Aorta (tissue), 5 donors: ENCODE measurements around the gene CABP4. TPM values are rescaled to one million over a fixed set of nuclear protein-coding genes. Genes with fewer than 3 reads are reported as not detected.
"Not testable (repeated sequence)": the region's sequence is repeated elsewhere in the genome, so short reads cannot be mapped to it uniquely, and the experiment has no call there.

Experiments used
- ATAC-seq: fragments of 200-7000 bp; cut with Tn5 transposase; one replicate; pipeline ENCODE4 v1.9.1; 2022; ENCODE audit warnings: moderate library complexity; ENCODE audit not compliant: low FRiP score
- DNase-seq, 2 donors: peaks; one replicate each; pipeline ENCODE4 v3.0.0-alpha.2; 2020
- H3K27ac ChIP-seq, 2 donors: one replicate each; pipeline ENCODE4 v1.5.1; 2013; ENCODE audit warnings: low read length in 2 of 2, mild to moderate bottlenecking in 2 of 2, moderate library complexity in 2 of 2, control low read depth in 1 of 2, inconsistent platforms in 1 of 2, low read depth in 1 of 2
- H3K27me3 ChIP-seq, 2 donors: one replicate each; pipeline ENCODE4 v1.6.1; 2013; ENCODE audit warnings: control low read depth in 1 of 2, low read length in 1 of 2, mild to moderate bottlenecking in 1 of 2, moderate library complexity in 1 of 2; ENCODE audit not compliant: insufficient read depth in 2 of 2, control insufficient read depth in 1 of 2
- H3K36me3 ChIP-seq, 2 donors: one replicate each; pipeline ENCODE4 v1.6.1; 2013; ENCODE audit warnings: control low read depth in 1 of 2, low read length in 1 of 2, mild to moderate bottlenecking in 1 of 2; ENCODE audit not compliant: insufficient read depth in 2 of 2, control insufficient read depth in 1 of 2
- H3K4me1 ChIP-seq, 2 donors: one replicate each; pipeline ENCODE4 v1.6.1; 2013; ENCODE audit warnings: low read length in 2 of 2, control low read depth in 1 of 2, mild to moderate bottlenecking in 1 of 2, moderate library complexity in 1 of 2; ENCODE audit not compliant: insufficient read depth in 2 of 2, control insufficient read depth in 1 of 2
- H3K4me3 ChIP-seq, 2 donors: one replicate each; pipeline ENCODE4 v1.5.1; 2013; ENCODE audit warnings: low read length in 2 of 2, control low read depth in 1 of 2, mild to moderate bottlenecking in 1 of 2
- H3K9me3 ChIP-seq: one replicate; pipeline ENCODE4 v1.6.1; 2013; ENCODE audit warnings: mild to moderate bottlenecking, low read length; ENCODE audit not compliant: control insufficient read depth
- WGBS, 2 donors: extraction: QIAGEN DNeasy Blood & Tissue Kit; methylation state at CpG; one replicate each; pipeline ENCODE4 v1.1.7; 2013; 5-methylcytosine and 5-hydroxymethylcytosine counted together
- intact Hi-C, 2 donors: fragments of 100-400 bp; cut with DNase I; formaldehyde crosslinking; loops; one replicate each; pipeline versions ENCODE4 v1.14.2 to v1.15.0; 2022
- polyA plus RNA-seq, 2 donors: library from polyadenylated mRNA; stranded (reverse); fragments of 200-250 nt; gene quantifications; one replicate each; pipeline ENCODE4 v1.2.3, GENCODE V29; 2013
- total RNA-seq, 2 donors: library from RNA; stranded (reverse); fragmentation: NEBNext Ultra II Directional; extraction: Animal tissue kit (Norgen Biotek cat#: 25700); gene quantifications; one replicate each; pipeline ENCODE4 v1.2.1, GENCODE V29; 2021
- donor health status: healthy with polysubstance abuse.
- donor health status: Bipolar disorder and iron deficiency.
- donor health status: DM: no; HTN: no; CAD: no.
- donor health status: DM: no; HTN: no; CAD: no.
- donor health status: DM: yes; HTN: yes; CAD: no.

The CABP4 gene
- total and polyA plus RNA-seq, 4 donors: 0.33 to 3.9 (median 2.4) TPM

DNA sequence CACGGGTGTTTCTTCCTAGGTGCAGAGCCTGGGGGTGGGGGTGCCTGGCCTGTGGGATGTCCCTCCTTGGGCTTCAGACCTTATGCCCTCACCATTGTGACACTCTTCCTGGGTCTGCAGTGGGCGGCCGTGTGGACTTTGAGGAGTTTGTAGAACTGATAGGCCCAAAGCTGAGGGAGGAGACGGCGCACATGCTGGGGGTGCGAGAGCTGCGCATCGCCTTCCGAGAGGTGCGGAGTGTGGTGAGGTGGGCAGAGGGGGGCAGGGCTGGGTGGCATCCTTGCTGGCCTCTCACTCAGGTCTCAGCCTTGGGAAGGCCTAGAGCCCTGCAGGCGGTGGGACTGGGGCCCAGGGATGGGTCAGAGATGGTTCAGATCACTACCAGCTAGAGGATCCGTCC is 2.3 kb downstream of the CABP4 start:
- Histone ChIP-seq H3K36me3 (no peaks in the 10 kb centered on the region), H3K27ac (no peak overlapping the region), H3K4me3 (no peak overlapping the region), H3K9me3 (no peaks in the 10 kb centered on the region), H3K27me3 (no peaks in the 10 kb centered on the region), H3K4me1 (no peaks in the 10 kb centered on the region)
- no peak for DNase-seq
- peak; percentile 51 for ATAC-seq
- intact Hi-C loops: no loop called here
- WGBS, 2 donors: 89 to 90% methylated on average over 12 of the region's 12 CpGs

DNA sequence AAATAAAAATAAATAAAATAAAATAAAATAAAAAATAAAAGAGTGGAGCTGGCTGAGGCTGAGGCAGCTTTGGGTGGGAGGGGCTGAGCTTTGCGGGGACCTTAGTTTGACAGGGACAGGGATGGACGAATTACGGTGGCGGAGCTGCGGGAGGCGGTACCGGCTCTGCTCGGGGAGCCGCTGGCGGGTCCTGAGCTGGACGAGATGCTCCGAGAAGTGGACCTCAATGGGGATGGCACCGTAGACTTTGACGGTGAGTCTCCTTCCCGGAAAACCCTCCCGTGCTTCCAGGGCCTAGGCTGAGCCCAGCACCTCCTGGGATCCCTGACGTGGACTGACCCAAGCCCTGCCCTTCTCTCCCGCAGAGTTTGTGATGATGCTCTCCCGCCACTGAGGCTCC is 3.1 kb downstream of the CABP4 start:
- Histone ChIP-seq H3K27ac (no peak overlapping the region), H3K4me3 (no peak overlapping the region), H3K36me3 (no peaks in the 10 kb centered on the region), H3K4me1 (no peaks in the 10 kb centered on the region), H3K9me3 (no peaks in the 10 kb centered on the region), H3K27me3 (no peaks in the 10 kb centered on the region)
- WGBS, 2 donors: 82 to 86% methylated on average over 19 of the region's 19 CpGs
- DNase-seq (no peak), ATAC-seq (no peak)
- intact Hi-C loops: no loop called here

DNA sequence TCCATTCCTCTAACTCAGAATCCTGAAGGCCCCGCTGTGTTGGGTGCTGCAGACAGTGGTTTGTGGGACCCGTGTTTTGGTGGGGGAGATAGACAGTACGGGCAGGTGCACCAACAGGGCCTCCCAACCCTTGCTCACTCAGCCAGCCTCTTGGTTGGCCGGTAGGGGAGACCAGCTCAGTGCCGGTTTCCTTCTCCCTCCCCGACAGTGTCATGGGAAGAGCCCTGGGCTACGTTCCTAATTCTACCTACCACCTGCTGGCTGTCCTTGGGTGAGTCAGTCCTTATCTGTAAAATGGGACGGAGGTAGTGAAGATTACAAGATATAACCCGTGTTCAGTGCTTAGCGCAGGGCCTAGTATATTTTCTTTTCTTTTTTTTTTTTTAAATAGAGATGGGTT is 8.0 kb downstream of the CABP4 start:
- no peaks in the 10 kb centered on the region for H3K9me3 ChIP-seq
- H3K27me3 ChIP-seq: no peaks in the 10 kb centered on the region
- no peak overlapping the region for H3K4me3 ChIP-seq
- ATAC-seq (no peak), DNase-seq (no peak)
- intact Hi-C loops: no loop called here
- WGBS, 2 donors: 90 to 91% methylated on average over 10 of the region's 10 CpGs
- no peaks in the 10 kb centered on the region for H3K36me3 ChIP-seq
- no peaks in the 10 kb centered on the region for H3K4me1 ChIP-seq
- H3K27ac ChIP-seq: no peak overlapping the region

DNA sequence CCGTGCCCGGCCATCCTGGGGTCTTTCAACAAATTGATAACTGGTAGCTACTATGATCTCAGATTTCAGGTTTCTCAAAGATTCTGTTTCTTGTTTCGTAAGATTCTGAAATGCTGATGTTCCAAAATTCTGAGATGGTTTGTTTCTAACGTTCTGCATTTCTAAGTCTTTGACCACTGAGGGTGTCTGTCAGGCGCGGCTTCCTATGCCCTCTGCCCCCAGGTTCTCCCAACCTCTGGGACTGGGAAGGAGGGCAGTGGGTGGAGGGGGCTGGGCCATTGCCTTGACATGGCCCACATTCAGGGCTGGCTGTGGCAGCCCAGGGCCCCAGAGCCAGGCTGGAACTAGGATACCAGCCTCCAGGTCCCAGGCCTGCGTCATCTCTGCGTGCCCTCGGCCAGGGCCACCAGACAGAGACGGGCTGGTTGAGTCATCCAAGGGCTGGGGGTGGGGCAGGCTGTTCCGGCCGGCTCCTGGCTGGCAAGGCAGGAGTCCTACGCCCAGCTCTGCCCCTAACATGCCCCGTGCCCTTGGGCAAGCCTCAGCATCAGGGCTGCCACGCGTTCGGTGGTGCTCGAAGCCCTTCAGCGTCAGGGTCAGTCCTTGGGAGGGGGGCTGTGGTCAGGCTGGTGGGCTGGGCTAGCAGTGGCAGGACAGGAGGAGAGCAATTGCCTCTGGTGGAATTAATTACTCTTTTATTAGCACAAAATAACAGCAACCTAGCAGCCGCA is 8.7 kb downstream of the CABP4 start:
- peak overlapping the region in 1 of 2 donors; percentile 18 for H3K27ac ChIP-seq
- ATAC-seq (peak; percentile 69), DNase-seq (peak; percentile 91 to 94)
- H3K27me3 ChIP-seq: no peaks in the 10 kb centered on the region
- no peaks in the 10 kb centered on the region for H3K9me3 ChIP-seq
- no peaks in the 10 kb centered on the region for H3K36me3 ChIP-seq
- no peak overlapping the region for H3K4me3 ChIP-seq
- H3K4me1 ChIP-seq: no peaks in the 10 kb centered on the region
- intact Hi-C loops: no loop called here
- WGBS, 2 donors: 69 to 71% methylated on average over 20 of the region's 20 CpGs

DNA sequence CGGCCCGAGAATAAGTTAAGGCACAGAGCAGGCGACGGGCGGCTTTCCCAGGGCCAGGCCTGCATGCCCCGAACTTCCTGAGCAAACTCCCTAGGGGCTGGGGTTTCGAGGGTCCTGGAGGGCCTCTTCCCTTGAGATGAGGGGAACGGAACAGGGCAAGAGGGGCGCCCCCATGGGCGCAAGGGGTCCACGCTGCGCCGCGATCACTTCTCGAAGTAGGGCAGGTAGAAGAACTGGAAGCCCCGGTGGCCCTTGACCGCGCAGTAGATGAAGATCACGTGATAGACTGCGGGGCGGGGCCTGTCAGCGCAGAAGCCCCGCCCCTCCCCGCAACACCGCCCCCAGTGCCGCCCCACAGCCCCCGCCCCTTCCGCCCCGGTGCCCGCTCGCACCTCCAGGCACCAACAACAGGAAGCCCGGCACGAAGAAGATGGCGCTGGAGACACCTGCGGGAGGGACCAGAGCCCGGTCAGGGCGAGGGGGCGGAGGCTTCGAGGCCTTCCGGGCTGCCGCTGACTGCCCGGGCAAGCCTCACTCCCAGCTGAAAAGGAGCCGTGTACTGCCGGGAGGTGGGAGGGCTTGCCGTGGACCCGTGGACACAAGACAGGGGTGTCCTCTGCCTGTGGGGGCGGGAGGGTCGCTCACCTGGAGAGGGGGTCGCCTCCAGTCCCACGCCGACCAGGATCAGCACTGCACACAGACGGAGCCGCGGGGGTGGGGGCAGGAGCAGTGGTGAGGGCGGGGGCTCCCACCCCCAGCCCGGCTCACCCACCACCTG is 9.4 kb downstream of the CABP4 start:
- intact Hi-C loops: loop anchor here (5.0 kb wide), 2 partner anchors 43 to 62 kb away; partner anchors contain the start of genes PPP1CA (in 2 of the 2), TBC1D10C (in 2 of the 2), CDK2AP2 (in 1 of the 2) and PITPNM1 (in 1 of the 2)
- DNase-seq (peak; percentile 93 to 95), ATAC-seq (peak; percentile 89)
- Histone ChIP-seq H3K27ac (peak overlapping the region in 1 of 2 donors; percentile 85), H3K4me3 (peak overlapping the region; percentile 18 to 49), H3K9me3 (no peaks in the 10 kb centered on the region), H3K36me3 (no peaks in the 10 kb centered on the region), H3K4me1 (no peaks in the 10 kb centered on the region), H3K27me3 (no peaks in the 10 kb centered on the region)
- WGBS, 2 donors: 19 to 29% methylated on average over 39 to 56 of the region's 56 CpGs

DNA sequence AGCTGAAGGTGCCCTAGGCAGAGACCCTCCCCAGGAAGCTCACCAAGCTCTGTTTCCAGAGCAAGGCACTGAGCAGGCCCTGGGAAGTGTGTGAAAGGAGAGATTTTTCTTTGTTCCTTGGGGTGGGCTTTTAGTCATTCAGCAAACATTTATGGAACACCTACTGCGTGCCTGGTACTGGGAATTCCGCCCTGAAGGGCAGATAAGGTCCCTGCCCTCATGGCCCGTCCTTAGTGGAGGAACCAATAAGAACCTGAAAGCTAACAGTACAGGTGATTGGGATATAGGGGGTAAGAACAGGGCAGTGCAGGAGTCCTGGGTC is 10.0 kb downstream of the CABP4 start:
- Histone ChIP-seq H3K36me3 (no peaks in the 10 kb centered on the region), H3K27ac (peak overlapping the region in 1 of 2 donors; percentile 49), H3K4me3 (peak overlapping the region; percentile 18 to 49), H3K4me1 (no peaks in the 10 kb centered on the region), H3K9me3 (no peaks in the 10 kb centered on the region), H3K27me3 (no peaks in the 10 kb centered on the region)
- DNase-seq: no peak
- intact Hi-C loops: loop anchor here (5.0 kb wide), 2 partner anchors 42 to 63 kb away; partner anchors contain the start of genes PPP1CA (in 2 of the 2), TBC1D10C (in 2 of the 2), CDK2AP2 (in 1 of the 2) and PITPNM1 (in 1 of the 2)
- WGBS, 2 donors: 49 to 57% methylated on average over 3 of the region's 3 CpGs
- ATAC-seq: no peak

DNA sequence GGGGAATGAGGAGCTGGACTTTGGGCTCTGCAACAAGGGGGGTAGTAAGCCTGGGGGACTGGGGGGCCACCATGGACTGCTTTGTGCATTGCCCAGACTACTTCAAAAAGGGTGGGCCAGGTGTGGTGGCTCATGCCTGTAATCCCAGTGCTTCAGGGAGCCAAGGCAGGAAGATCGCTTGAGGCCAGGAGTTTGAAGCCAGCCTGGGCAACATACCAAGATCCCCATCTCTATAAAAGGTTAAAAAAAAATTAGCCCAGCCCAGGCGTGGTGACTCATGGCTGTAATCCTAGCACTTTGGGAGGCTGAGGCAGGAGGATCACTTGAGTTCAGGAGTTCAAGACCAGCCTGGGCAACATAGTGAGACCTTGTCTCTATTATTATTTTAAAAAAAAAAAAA is 10.4 kb downstream of the CABP4 start:
- not testable (repeated sequence) for H3K36me3 ChIP-seq, DNase-seq, H3K27ac ChIP-seq, H3K4me3 ChIP-seq, H3K4me1 ChIP-seq, H3K27me3 ChIP-seq, ATAC-seq, H3K9me3 ChIP-seq
- intact Hi-C loops: loop anchor here (5.0 kb wide), 2 partner anchors 42 to 63 kb away; partner anchors contain the start of genes PPP1CA (in 2 of the 2), TBC1D10C (in 2 of the 2), CDK2AP2 (in 1 of the 2) and PITPNM1 (in 1 of the 2)
- WGBS, 2 donors: 20 to 25% methylated on average over 2 of the region's 2 CpGs

DNA sequence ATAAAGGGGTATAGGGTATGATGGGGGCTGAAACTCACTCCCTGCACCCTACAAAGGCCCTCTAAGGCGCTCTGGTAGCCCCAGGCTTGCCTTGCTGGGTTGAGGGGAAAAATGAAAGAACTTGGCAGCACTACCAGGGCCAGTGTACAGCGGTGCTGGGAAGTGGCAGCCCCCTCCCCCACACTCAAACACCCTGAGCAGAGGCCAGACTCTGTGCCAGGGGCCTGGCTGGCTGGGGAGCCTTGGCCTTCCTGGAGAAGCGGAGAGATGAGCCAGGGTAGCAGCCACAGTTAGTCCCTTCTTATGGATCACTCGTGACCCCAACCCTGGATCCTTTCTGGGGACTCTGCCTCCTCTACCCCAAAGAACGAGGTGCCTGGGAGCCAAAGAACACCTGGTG is 11.2 kb downstream of the CABP4 start:
- no peak overlapping the region for H3K4me3 ChIP-seq
- WGBS, 2 donors: 62 to 69% methylated on average over 5 of the region's 5 CpGs
- ATAC-seq (no peak), DNase-seq (no peak)
- H3K9me3 ChIP-seq: no peaks in the 10 kb centered on the region
- H3K4me1 ChIP-seq: no peaks in the 10 kb centered on the region
- H3K27me3 ChIP-seq: no peaks in the 10 kb centered on the region
- H3K27ac ChIP-seq: no peak overlapping the region
- H3K36me3 ChIP-seq: no peaks in the 10 kb centered on the region
- intact Hi-C loops: loop anchor here (5.0 kb wide), 2 partner anchors 41 to 64 kb away; partner anchors contain the start of genes PPP1CA (in 2 of the 2), TBC1D10C (in 2 of the 2), CDK2AP2 (in 1 of the 2) and PITPNM1 (in 1 of the 2)
